Measurements from ENCODE around the gene RGS18.

The RGS18 gene

DNA sequence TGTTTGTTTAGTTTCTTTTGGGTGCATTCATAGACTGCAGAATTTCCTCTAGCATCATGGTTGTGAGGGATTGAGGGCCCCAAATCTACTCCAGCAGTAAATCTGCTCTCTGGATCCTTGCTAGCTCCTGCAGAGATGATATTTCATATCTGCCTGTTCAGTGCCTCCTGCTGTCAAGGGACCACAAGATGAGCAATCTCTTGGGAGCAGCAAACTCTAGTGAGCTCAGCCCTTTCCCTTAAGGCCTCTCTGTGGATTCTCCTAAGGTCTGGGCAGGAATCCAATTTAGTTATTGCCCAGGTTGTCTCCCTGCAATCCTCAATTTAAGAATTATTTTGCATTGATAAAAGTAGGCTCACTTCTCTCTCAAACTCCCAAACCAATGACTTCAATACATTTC lies 76.9 kb downstream of the RGS18 start:
- no peak for DNase-seq (ENCODE audit: low read depth)
- no peak overlapping the region for H3K4me3 ChIP-seq (ENCODE audit: low read depth, low read length)

All from skeletal muscle cell (primary cell).